HG02642 (cell line): ENCODE data around the gene ACSF2.

Experiments used
- ATAC-seq: cut with Tn5 transposase; IDR thresholded peaks from one replicate; pipeline ENCODE4 v1.9.1; 2021; ENCODE audit warnings: mild to moderate bottlenecking; ENCODE audit not compliant: unreplicated experiment, poor library complexity

Gene ACSF2

DNA sequence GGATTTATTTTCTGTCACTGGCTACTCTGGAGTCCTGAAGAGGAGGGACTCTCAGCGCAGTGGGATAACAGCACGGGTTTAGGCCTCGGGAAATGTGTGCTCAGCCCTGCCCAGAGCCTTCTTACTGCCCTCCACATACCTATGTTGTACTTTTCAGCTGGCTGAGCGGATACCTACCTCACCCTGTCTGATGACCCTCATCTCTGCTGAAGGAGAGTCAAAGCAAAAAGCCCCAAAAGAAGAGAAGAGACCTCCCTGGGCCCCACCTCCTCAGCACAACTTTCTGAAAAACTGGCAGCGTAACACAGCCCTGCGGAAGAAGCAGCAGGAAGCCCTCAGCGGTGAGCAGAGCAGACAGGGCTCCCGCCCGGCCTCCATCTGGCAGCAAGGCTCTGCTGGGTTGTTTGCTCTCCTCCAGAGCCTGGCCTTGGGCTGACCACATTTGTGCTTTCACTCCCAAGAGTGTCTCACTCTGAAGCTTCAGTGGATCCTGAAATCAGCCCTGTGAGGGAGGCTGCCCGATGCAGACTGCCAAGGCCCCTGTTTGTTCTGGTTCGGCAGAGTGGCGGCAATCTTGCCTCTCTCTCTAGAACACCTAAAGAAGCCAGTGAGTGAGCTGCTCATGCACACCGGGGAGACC is 92.5 kb downstream of the ACSF2 start:
- no peak for ATAC-seq

DNA sequence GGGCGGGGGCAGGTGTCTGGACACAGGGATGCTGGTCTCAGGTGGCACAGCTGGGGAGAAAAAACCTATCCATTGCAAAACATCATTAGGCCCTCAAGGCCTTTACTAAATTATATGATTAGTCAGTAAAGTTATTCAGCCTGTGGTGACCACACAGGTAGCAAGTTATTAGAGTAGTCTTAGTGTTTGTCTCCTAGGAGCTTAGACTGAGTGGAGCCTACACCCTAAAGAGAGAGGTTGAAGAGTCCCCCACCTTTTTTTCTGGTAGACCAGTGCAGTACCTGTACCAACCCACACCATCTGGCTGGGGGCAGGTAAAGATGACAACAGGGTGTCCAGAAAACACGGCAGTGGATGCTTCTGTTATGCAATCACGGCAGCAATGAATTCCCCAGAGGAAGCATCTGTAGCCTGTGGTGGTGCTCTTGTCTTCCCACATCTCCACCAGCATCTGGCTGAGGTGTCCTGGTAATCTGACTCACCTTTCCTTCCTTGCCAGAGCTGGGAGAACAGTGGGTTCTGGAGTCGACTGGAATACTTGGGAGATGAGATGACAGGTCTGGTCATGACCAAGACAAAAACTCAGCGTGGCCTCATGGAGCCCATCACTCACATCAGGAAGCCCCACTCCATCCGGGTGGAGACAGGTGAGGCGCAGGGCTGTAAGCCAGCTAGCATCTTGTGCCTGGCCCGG is 93.3 kb downstream of the ACSF2 start:
- ATAC-seq = no peak

DNA sequence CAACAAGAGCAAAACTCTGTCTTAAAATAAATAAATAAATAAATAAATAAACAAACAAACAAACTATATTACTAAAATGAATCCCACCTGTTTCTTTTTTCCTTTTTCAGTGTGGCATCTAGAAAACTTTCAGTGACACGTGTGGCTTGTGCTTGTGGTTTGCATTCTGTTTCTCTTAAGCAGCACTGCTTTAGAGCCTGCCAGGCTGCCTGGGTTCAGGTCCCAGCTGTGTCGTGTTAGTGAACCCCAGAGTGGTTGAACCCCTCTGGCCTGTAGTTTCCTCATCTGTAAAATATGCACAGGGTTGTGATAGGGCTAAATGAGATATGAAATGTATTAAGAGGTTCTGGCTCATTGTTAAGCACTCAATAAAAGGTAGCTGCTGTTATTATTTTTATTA is 94.5 kb downstream of the ACSF2 start:
- no peak for ATAC-seq

DNA sequence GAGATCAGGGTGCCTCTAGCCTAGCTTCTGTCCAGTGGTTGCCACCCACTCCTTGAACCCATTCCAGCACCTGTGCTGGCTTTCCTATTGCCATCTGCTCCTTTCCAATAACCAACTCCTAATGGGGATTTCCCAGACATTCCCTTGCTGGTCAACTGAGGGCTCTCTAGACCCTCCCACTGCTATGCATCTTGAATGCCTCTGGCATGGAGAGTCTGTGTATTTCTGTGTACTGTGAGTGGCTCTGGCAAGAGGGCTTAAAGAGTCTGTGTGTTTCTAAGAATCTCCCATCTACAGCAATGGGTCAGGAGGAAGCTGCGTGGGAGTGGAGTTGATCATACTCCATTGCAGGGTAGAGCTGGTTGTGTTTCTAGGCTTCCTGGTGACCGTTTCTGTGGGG is 95.5 kb downstream of the ACSF2 start:
- ATAC-seq = no peak

DNA sequence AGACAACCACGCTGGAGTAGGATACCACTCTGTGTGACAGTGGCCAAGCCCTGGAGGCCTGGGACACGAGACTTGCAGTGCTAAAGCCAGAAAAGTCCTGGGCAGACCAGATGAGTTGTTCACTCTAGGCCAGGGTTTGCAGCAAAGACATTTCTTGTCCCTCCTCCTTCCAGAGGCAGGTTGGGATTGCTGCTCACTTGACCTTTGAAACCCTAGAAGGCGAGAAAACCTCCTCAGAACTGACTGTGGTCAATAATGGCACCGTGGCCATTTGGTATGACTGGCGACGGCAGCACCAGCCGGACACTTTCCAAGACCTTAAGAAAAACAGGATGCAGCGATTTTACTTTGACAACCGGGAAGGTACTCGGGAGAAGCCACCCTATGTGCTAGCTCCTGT is 96.7 kb downstream of the ACSF2 start:
- ATAC-seq = no peak

DNA sequence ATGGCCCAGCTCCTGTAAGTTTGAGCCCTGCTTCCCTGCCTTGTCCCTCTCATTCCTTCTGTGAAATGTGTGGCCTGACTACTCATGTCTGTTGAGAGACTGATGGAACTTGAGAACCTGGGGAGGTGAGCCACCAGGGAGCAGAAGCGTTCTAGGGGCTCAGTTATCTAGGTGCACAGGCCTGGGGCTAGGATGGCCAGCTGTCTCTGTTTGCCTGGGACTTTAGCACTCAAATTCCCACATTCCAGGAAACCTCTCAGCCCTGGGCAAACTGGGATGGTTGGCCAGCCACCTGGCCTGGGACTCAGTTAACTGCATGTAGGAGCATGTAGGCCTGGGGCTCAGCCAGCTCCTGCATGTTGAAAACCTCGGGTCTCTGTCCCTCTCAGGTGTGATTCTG is 97.2 kb downstream of the ACSF2 start:
- no peak for ATAC-seq
